MM.1S (cell line): Measurements from ENCODE around the gene APPBP2.

ENCODE experiments used
- CTCF ChIP-seq: fragments of 300-600 bp; sonication (generic); IDR thresholded peaks from 2 replicates; pipeline ENCODE4 v1.5.1; 2016; ENCODE audit warnings: antibody characterized with exemption, low read length, mixed read lengths
- EZH2 ChIP-seq: fragments of 300-600 bp; sonication (generic); optimal IDR thresholded peaks from 2 replicates; pipeline ENCODE3; 2017; ENCODE audit warnings: low read depth, mild to moderate bottlenecking, antibody characterized with exemption, low read length, mixed read lengths
- EZH2phosphoT487 ChIP-seq: fragments of 300-600 bp; sonication (generic); IDR thresholded peaks from 2 replicates; pipeline ENCODE4 v1.6.1; 2018; ENCODE audit warnings: antibody characterized with exemption, low read length

GRCh38 chr17:60410001-60410400, 116.0 kb downstream of the APPBP2 start:
- TF ChIP-seq CTCF, result no peak
- TF ChIP-seq EZH2, result no peak
- TF ChIP-seq EZH2phosphoT487, result no peak
